SKM-1 (cell line): ENCODE measurements around the gene EFNA2.
"Not testable (repeated sequence)": the region's sequence is repeated elsewhere in the genome, so short reads cannot be mapped to it uniquely, and the experiment has no call there.

Experiments used
- DNase-seq: peaks from one replicate; lab custom pipeline; 2025; ENCODE audit not compliant: unreplicated experiment; lab: John Stamatoyannopoulos, UW

EFNA2 gene

DNA sequence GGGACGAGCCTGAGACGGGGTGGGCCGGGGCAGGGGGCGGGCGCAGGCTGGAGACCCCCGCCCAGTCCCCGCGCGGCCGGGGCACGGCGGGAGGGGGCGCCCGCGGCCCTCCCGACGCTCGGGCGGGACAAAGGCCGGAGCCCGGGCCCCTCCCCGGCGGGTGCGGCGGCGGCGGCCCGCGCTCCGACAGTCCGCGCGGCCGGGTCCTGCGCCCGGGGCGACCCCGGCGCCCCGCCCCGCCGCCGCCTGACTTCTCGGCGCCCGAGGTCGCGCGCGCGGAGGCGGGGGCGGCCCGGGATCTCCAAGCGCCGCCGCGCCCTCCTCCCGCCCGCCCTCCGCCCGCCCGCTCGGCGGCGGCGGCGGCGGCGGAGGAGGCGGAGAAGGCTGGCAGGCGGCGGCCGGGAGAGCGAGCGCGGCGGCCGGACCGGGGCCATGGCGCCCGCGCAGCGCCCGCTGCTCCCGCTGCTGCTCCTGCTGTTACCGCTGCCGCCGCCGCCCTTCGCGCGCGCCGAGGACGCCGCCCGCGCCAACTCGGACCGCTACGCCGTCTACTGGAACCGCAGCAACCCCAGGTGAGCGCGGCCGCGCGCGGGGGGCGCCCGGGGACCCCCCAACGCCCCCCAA lies at the start of gene EFNA2:
Gene EFNA2, plus strand, starts transcription at position 137 of the 624 bp plus-strand sequence. Its CDS starts 296 bp downstream, at position 433.
- DNase-seq: no peak

DNA sequence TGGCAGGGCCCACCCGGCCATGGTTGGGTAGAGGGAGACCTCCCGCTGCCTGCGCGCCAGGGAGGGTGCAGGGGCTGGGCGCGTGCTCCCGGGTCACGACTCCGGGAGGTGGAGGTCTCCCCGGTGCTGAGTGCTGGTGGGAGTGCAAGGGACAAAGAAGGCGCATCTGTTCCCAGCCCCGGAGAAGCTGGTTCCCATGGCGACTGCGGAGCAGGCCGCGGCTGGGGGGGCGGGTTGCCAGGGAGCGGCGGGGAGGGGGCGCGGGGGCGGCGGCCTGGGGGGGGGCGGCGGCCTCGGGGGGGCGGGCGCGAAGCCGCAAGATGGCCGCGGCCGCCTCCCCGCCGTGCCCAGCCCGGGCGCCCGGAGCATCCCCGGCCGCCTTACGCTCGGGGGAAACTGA lies 49.1 kb upstream of the EFNA2 start:
- no peak for DNase-seq

DNA sequence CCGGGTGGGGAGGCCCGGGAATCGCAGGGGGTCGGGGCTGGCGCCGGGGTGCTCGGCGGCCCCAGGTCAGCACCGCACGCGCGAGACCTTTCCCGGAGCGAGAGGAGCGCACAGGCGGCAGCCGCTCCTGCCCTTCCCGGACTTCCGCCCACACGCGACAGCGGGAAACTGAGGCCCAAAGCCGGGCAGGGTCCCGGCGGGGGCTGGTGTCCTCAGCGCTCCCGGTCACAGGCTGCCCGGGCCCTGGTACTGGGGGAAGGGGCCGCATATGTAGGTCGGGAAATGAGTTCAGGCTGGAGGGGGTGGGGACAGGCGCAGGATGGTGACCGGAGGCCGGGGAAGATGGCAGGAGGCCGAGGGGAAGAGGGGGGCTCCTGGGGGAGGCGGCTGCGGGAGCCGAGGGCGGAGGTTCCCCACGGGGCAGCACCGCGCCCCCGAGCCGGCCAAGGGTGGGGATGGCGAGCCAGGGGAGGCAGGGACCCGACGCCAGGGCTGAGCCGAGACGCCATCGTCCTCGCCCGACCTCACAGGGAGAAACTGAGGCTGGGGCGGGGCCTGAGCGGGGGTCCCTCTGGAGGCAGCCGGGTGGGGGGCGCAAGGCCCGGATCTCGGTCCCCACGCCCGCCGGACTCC lies 48.5 kb upstream of the EFNA2 start:
- no peak for DNase-seq

- no peak for DNase-seq
Observed at GRCh38 chr19:1237754-1238368, 47.8 kb upstream of the EFNA2 start, which contains the start of gene CBARP. Gene CBARP, minus strand, starts transcription at chr19:1238005. Its CDS starts 1,905 bp downstream, at chr19:1236100.

- no peak for DNase-seq
Observed at GRCh38 chr19:1238369-1239303, 47.0 kb upstream of the EFNA2 start.

GRCh38 chr19:1239420-1239795 lies 46.3 kb upstream of the EFNA2 start:
- no peak for DNase-seq

DNA sequence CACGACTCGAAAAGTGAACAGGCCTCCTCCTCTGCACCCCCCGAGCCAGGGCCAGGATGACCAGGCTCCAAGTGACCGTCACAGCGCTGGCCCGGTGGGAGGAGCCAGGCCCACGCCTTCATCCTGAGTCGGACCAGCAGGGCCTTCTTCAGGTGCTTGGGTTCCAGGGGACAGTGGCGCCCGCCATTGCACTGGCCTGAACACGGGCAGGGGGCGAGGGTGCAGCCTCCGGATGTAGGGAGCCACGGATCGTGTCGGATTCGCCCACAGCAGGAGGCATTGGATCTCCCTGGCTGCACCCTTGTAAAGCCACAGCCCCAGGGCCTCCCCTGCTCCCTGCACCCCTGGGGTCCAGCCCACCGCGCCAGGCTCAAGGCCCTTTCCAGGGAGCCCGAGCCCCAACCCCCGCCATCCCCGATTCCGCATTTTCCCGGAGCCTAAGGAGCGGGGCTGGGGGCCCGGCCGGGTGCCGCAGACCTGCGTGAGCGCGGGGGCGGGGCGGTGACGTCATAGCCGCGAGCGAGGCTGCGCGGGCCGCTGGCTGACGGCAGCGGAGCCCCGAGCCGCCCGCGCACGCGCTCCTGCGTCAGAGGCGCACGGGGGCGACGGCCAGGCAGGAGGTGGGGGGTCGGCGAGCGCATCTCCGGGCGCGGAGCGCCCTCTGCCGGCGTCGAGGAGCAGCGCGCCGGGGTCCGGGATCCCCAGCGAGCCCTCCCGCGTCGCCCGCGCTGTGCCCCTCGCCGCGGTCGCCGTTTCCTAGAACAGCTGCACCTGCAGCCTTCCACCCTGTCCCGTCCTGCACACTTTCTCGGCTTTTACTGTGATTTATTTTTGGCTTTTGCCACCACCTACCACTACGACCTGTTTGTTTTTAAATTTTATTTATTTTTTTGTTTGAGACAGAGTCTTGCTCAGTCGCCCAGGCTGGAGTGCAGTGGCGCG lies 45.6 kb upstream of the EFNA2 start:
- peak; percentile 49 for DNase-seq

DNA sequence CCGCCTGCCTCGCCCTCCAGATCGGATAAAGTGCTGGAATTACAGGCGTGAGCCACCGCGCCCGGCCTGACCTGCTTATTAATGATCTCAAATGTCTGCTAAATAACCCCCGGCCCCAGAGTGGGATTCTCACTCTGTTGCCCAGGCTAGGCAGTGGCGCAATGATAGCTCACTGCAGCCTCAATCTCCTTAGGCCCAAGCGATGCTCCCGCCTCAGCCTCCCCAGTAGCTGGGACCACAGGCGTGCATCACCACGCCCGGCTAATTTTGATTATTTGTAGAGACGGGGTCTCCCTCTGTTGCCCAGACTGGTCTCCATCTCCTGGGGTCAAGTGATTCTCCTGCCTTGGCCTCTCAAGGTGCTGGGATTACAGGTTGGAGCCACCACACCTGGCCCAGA lies 44.7 kb upstream of the EFNA2 start:
- no peak for DNase-seq

DNA sequence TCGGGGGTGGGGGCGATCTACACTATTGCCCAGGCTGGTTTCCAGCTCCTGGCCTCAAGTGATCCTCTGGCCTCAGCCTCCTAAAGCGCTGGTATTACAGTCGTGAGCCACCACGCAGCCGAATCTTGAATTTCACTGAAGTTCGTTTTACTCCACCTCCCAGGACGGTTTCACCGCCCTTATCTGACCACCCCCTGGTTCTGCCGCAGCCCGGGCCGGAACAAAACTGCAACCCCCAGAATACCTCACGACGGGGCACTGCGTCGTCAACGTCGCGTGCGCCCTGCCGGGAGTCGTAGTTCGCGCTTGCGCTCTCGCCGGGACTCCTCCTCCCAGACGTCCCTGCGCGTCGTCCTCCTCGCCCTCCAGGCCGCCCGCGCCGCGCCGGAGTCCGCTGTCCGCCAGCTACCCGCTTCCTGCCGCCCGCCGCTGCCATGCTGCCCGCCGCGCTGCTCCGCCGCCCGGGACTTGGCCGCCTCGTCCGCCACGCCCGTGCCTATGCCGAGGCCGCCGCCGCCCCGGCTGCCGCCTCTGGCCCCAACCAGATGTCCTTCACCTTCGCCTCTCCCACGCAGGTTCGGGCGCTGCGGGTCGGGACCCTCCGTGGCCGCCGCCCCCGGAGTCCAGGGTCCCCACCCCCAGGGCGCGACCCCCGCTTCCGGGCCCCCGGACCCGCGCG lies 44.1 kb upstream of the EFNA2 start, which contains the start of gene ATP5F1D:
Gene ATP5F1D, plus strand, starts transcription at position 335 of the 679 bp plus-strand sequence. Its CDS starts 100 bp downstream, at position 435.
- DNase-seq: peak; percentile 79

GRCh38 chr19:1243768-1244692 lies 41.6 kb upstream of the EFNA2 start:
- DNase-seq: peak; percentile 63

DNA sequence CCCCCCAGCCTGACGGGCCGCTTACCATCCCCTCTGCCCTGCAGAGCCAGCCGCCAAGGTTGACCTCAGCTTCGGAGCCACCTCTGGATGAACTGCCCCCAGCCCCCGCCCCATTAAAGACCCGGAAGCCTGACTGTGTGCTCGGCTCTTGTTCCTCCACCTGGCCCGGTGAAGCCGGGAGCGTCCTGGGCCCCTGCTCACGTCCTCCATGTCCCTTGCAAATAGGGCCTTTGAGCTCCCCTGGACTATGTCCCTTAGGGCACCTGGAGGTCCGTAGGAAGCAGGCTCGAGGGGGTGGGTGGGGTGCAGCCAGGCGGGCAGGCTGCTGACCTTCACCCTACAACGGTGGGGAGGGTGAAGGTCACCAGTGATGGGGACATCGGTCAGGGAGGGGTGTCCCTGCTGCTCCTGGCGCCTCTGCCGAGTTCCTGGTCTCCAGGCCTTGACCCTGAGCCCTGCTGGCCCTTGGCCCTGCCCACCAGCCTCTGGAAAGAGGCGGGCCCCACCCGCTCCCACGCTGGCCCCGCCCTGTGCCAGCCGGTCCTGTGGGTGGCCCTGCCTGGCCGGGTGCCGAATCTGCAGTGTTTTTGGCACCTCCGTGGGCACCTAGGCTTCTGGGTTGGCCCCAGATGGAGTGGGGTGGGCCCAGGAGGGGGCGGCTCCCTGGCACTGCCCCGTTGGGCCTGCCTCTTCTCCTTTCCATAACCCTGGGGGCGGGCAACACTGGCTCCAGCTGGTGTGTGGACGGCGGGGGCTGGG lies 40.8 kb upstream of the EFNA2 start:
- no peak for DNase-seq

GRCh38 chr19:1245494-1246264 lies 40.0 kb upstream of the EFNA2 start:
- no peak for DNase-seq

- not testable (repeated sequence) for DNase-seq
Observed at GRCh38 chr19:1246265-1247087, 39.2 kb upstream of the EFNA2 start.

DNA sequence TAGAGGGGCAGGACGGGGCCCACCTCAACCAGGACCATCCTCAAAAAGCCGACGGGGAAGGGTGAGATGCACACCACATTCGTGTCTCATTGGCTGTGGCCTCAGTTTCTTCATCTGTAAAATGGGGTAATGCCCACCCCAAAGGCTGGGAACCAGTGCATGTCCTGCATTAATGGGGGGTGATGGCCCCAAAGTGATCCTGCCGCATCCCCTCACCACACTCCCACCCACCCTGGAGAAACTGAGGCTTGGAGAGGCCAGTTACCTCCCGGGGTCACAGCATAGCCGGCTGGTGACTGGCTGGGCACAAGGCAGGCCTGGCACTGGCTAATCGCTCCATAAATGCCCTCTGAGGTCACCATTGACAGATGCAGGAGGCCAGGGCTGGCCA lies 37.9 kb upstream of the EFNA2 start:
- no peak for DNase-seq

- DNase-seq: no peak
Observed at GRCh38 chr19:1248139-1248785, 37.4 kb upstream of the EFNA2 start, which contains the start of gene MIDN. Gene MIDN, plus strand, starts transcription at chr19:1248583. Its CDS starts 1,714 bp downstream, at chr19:1250297.
